GM21723 (cell line): Measurements from ENCODE around the gene POLN.
A peak's percentile ranks its signal among the peaks of the same experiment; 100 is the strongest.

ENCODE experiments used
- ATAC-seq: cut with Tn5 transposase; IDR thresholded peaks from one replicate; pipeline ENCODE4 v1.9.1; 2021; ENCODE audit warnings: mild to moderate bottlenecking, moderate library complexity; ENCODE audit not compliant: unreplicated experiment

POLN gene

DNA sequence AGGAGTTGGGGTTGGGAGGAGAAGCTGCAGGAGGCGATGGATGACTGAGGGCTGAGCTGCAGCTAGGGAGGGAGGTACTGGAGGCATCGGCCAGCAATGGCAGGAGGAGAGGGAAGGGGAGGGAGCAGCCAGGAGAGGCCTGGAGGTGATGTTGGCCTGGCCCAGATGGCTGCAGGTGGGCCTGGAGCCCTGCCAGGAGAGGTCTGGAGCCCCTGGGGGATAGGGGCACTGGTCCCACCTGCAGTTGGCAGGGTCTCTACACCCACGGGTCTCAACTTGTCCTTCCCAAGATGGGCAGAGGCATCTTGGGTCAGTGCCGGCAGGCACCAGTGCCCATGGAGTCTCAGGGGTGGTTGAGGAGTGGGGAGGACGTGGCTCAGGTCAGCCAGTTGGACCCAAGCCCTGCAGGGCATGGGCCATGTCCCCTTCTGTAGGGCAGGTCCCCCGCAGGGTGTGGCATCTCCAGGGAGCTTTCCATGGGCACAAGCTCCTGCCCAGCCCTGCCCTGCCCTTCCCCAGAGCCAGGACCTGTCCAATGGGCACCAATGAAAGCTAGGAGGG is 22.6 kb upstream of the POLN start:
- no peak for ATAC-seq

DNA sequence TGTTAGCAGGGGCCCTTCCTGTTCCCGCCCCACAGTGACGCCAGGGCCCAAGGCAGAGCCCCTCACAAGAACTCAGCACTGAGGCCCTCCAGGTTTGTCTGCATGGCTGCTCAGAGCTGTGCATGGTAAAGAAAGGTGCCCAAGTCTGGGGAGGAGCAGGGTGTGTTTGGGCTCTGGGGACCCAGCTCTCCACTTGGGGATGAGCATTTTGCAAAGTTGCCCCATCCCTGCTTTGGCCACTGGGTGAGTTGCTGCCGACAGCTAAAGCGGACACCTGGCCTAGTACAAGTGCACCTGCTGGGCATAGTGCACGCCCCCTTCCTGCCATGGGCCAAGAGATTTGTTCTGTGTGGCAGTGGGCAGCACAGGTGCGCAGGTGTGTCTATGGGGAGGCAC is 22.0 kb upstream of the POLN start:
- ATAC-seq: no peak

DNA sequence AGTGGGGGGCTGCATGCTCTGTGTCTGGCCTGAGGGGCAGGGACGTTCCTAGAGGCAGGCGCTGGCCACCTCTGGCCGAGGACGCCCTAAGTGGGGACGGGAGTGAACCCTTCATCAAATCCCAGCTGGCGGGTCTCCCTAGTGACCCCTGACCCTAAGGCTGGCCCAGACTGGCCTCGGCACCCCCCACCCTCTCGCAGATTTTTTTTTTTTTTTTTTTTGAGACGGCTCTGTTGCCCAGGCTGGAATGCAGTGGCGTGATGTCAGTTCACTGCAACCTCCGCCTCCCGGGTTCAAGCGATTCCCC is 21.0 kb upstream of the POLN start:
- no peak for ATAC-seq

DNA sequence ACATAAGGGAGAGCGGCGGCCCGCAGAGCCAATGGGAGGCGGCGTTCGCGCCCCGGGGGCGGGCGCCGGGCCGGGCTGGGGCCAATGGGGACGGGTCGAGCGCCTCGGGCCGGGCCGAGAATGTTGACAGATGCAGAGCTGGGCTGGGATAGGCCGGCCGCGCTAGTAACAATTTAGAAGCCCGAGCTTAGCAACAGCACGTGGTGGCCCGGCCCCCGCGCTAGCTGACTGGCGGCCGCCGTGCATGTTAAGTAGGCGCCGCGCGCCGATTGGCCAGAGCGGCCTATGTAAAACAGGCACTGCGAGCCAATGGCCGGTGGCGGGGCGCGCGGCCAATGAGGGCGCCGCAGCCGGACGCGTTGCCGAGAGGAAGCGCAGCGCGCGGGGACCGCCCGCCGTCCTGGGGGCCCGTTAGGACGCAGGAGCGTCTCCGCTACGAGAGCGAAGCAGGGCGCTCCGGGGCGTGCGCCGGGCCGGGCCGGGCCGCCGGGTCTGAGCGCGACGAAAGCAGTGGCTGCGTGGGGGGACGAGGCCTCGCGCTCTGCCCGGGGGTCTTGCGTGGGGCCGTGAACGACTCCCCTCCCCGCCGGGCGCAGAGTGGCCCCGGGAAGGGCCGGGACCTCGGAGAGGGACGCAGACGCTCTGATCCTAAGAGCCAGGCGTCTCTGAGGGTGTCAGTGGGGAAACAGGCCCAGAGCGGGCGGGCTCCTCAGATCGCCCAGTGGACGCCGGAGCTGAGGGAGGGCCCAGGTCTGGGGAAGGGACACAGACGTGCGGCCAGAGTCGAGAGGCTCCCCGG is 20.4 kb upstream of the POLN start:
- peak; percentile 88 for ATAC-seq

DNA sequence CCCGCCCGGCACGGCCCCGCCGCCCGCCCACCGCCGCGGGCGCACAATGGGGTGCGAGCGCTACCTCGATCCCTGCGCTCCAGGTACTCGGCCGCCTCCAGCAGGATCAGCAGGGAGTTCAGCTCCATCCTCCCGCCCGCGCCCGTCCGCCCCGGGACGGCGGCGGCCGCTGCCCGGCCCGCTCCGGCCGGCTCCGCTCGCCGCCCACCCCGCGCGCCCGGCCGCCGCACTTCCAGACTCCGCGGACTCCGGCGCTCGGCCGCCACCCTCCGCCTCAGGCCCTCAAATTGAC is 19.9 kb upstream of the POLN start, which contains the start of gene MXD4:
MXD4 (minus strand) TSS at position 257 of the 292 bp plus-strand sequence; CDS start at position 128, 129 bp downstream.
- ATAC-seq: peak; percentile 4

DNA sequence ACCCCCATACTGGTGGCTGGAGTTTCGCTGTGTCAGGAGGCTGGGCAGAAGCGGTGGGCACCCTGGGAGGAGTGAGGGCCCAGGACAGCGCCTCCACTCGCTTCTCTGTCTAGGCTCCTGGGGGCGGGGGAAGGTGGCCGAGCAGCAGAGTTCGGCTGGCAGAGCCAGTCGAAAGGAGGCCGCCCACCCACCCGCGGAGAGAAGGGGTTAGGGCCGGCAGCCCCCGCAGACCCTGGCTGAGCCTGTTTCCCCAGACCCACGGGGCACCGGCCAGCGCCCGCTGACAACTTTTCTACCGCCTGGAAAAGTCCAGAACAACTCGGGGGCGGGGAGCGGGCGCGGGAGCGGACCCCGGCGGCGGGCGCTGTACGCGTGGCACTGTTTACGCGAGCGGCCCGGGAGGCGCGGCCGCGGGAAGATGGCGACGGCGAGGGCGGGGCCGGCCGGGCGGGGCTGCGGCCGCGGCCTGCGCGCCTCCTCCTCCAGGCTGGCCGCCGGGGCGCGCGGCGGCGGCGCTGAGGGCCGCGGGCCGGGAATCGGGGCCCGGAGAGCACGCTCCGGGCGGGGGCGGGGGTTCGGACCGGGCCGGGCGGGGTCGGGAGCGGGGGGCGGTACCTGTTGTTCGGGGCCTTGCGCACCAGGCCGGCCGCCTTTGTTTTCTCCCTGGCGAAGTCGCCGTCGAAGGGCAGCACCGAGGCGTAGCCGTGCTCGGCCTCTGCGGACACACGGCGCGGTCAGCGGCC is 19.4 kb upstream of the POLN start:
- peak; percentile 29 for ATAC-seq

DNA sequence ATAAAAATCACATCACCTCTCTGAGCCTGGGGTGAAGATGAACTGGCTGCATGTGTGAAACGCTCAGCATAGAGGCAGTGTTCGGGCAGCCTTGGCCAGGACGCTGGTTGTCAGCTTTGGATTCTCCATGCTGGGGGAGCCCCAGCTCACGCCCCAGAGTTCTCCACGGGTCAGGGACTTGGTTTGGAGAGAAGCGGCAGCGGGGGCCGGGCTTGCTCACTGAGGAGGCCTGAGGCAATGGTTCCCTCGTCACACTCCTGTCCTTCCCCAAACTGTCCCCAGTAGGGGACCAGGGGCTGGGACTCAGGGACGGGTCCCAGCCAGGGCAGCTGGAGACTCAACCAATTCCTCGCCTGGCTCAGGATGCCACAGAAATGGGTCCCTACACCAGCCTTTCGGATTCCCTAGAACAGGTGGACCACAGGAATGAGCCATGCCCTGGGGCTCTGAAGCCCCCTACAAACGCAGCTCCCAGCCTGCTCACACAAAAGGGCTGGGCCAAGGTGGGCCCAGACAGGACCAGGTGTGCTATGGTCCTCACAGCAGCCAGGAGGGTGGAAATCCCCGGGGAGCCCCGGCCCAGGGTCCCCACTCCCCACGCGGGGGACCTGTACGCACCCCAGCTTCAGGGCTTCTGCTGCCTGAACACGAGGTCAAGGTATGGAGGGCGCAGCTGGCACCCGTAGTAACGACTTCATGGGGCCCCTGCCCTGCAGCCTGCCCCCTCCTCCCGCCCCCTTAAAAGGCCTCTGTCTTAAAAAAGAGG is 18.6 kb upstream of the POLN start:
- no peak for ATAC-seq

DNA sequence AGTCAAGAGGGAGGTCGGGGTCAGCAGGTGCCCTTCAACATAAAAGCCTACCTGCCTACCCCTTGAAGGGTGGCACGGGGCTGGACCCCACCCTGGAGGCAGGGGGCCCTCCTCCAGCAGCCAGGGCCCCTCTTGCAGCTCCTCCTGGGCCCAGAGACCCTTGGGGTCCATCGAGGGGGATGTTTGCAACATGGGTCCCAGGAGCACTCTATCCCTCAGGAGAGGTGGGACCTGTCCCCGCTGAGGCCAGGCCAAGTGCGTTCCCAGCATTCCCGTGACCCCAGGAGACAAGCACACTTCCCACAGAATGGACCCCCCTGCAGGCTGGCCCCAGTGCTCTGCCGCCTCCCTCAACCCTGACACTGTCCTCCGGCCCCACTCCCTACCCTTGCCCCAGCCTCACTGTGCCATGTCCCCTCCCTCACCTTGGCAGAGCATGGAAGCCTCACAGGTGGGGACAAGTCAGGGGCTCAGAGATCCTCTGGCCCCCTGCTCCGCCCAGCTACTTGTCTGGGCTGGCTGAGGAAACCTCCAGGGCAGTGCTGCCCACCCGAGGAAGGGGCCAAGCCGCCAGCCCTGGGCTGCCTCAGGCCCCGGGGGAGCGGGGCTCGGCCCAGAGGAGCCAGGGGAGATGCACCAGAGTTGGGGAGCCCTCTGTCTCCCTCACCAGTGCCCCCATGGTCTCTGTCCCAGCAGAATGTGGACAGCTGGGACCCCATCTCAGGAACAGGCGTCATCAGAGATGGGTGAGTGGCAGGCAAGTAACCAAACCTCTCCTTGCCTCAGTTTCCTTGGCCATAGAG is 17.8 kb upstream of the POLN start:
- ATAC-seq: no peak

DNA sequence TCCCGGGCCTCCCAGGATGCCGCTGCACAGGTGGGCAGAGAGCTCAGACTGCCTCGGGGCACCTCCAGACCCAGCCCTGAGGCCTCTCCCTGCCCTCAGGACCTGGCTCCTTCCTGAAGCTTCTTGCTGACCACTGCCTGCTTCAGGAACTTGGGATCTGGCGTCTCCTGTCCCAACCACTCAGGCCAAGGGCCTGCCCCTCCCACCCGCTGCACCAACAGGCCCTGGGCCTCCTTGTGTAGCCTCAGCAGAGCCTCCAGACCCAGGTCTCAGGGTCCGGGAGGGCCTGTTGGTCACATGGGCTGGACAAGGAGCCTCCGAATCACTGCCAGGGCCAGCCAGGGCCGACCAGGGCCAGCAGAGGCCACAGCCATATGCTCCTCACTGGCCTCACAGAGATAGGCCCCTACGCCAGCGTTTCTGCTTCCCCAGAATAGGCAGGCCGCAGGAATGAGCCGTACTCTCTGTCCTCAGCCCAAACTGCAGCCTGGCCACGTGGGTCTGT is 17.2 kb upstream of the POLN start:
- ATAC-seq: no peak

DNA sequence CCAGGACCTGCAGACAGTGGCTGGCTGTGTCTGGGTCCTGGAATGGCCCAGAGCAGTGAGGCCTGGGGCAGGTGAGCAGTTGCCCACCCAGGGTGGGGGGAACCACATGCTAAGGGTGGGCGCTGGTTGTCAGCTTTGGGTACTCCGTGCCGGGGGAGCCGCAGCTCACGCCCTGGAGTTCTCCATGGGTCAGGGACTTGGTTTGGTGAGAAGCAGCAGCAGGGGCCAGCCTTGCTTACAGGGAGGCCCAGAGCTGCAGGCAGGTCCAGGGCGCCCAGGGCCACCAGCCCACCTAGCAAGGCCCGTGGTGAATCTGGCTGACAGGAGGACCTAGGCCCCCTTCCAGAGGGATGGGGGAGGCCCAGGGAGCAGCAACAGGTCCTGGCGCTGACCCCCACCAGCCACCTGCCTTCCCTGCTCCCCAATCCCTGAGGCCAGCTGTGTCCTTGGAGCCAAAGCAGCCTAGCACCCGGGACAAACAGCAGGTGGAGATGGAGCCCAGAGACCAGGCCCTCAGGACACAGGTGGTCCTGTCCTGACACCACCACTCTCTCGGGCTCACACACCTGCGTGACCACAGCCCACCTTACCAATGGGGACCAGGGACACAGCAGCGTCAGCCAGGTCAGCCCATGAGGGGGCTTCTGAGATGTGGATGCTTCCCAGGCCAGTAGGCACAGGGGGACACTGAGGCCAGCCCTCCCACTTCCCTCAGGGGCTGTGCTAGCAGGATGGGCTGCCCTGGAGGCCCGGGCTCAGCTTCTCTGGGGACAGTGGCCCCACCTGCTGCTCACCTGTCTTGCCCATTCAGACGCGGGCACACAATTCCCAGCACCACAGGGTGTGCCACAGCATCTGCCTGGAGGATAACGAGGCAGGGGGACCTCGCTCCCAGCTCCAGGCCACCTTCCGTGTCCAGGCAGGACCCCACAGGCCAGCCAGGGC is 16.4 kb upstream of the POLN start:
- no peak for ATAC-seq

DNA sequence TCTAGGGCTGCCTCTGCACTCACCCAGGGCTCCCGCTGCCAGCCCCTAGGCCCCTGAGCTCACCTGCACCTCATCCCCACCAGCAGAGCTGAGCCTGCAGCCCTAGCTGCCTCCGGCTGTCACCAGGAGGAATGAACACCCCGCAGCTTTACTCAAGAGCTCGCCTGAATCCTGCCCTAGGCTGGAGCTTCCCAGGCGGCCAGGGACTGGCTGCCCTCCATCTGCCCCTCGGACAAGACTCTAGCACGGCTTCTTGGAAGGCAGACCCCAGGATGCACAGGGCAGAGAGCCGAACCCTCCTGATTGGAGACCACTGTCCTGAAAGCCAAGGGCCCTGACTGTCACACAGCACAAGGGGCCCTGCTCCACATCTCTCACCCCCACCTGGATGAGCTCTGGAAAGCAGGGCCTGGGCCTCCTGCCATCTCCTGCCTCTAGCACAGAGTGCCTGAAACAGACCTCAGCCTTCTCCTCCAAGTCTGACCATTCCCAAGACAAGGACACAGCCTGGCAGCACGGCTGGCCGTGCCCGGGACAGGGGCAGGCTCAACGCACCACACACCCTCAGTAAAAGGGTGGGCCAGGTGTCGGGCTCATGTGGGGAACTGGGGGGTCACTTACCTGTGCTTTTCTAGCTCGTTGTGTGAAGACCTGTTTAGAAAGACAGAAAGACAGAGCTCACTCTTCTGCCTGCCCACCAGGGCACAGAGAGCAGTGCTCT is 15.6 kb upstream of the POLN start:
- ATAC-seq: no peak

DNA sequence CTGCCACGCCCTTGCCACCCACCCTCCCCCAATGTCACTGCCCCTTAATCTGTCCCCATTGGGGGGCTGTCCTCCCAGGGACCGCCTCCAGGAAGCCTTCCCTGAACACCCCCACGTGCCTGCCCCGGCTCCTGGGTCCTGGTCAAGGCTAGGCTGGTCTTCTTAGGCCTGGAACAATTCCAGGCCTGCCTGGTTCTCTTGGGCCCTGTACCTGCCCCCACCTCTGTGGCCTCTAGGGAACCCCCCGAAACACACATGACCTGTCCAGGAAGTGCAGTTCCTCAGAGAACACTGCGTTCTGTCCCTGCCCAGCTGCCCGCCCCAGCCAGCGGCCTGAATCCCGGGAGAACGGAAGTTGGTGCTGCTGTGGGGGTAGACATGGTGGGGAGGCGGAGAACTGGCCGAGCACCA is 14.9 kb upstream of the POLN start:
- ATAC-seq: no peak

DNA sequence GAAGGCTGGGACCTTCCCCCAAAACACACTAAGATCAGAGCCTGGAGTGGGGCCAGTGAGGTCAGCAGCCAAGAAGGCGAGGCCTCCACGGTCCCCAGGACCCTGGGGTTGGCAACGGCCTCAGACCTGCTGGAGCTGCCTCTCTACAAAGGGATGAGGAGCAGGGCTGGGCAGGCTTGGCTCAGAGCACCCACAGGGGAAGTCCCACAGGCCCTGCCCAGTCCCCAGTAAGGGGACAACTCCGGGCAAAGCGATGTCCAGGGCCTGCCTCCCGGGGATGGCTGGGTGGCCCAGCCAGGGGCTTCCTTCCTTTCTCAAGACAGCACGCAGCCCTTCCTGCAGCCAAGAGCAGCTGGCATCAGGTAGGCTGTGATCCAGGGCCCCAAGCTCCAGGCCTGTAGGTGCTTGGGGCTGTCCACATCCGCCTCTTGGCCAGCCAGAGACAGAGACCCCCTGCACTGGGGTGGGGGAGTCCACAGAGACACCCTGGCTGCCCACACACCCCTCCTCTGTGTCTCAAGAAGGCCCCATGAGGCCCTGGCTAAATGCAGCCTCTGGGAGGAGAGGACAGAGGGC is 14.3 kb upstream of the POLN start:
- ATAC-seq: no peak

DNA sequence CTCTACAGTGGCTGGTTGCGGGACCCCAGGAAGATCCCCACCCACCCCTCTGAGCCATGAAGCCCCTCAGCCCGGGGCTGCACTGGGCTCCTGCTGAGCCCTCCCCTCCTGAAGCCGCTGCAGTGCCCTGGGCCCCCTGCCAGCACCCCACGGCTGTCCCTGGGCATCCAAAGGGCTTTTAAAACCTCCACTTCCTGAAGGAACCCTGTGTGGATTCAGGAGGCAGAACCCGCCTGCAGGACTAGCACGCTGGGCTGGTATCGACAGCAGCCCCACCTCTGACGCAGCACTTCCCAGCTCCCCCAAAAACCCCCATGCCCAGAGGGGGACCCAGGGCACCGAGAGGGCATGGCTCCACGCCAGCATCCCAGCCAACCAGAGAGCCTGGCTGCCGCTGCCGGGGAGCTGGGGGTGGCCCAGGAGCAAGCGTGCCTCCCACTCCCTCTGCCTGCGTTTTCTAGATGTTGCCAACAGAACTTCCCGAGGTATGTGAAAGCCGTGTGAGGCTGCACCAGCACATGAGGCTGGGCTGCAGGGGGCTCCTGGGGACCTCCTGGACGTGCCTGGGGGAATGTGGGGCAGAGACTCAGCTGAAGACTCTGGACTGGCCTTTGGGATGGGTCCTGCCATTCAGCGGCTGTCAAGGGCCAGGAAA is 13.7 kb upstream of the POLN start:
- no peak for ATAC-seq

DNA sequence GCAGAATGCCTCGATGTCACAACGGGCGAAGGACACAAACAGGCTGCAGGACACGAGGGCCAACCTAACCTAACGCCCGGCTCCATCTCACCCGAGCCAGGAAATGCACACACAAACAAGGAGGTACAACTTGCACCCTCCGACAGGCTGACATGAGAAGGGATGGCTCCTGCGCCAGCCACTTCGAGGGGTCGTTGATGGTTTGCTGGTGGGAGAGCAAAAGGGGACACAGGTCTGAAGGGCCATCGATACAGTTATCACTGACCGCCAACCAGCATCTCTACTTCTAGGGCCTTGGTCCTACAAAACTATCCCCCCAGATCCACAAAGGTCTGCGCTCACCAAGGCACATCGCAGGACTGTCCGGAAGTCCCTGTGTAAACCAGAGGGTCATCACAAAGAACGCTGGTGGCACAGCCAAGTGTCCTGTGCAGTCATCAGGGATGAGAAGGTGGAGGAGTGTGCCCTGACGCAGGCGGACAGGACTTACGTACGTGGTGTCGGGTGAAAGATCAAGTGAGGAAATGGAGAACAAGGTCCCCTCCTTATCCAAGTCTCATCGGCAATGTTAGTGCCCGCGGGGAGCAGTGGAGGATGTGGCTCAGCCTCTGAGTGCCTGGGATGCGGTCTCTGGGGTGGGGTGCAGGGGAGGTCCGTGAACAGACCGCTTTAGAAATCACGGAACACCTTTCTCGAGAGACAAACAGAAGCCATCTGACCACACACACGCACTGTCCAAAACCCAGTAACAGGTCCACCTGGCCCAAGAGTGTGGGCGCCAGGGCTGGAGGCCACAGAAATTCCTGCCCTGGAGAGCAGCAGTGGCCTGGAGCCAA is 13.0 kb upstream of the POLN start:
- no peak for ATAC-seq

DNA sequence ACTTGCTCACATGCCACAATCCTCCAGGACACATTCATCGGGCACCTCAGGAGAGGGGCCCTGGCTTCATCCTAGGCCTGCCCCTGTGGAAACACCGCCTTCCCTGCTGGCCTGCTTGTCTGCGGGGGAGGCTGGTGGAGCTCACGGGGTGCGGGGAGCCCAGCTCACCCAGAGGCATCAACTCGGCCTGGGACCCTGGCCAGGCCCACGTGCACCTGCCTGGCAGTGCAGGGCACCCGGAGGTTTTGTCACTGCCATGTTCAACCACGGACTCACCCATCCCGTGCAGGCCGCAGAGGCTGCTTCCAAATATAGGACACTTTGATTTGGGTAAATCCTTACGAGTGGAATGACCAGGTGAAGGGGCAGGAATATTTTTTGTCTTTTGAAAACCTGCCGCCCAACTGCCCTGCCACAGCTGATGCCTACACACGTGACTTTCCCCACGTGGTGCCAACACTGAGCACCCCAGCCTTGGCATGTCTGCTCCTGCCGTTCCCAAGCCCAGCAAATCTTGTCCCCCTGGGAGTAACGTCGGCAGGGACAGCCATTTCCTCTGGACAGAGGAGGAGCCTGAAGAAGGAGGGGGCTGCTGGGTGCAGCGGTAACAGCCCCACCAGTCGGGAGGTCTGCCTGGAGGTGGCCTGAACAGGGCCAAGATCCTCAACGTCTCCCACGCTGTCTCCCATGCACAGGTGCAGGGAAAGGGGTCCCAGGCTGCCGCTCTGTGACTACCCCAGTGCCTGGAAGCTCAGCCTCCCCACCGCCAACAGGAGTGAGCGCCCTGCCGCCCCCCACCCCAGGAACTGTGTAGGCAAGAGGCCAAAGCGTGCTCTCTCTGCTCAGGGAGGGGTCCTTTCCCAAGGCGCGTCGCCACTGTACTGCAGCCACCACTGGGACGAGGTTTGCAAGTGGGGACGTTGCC is 11.5 kb upstream of the POLN start:
- no peak for ATAC-seq
